ENCODE data around the gene MYLK4. TPM values are rescaled to one million over a fixed set of nuclear protein-coding genes. Genes with fewer than 3 reads are reported as not detected.

The MYLK4 gene
- total and polyA plus RNA-seq, 2 of the 13 experiments (the other 11 are each of a cell fraction or from before 2014, with no cell fraction given): 0.26 to 0.29 TPM

- CTCF ChIA-PET (ENCODE audit: low intra/inter-chr PET ratio, low total read pairs): no interaction called here
- no TSS peak for BruUV-seq (replicated peaks)
- no peak overlapping the region for H3K4me3 ChIP-seq (replicated peaks in 1 of 3; ENCODE audit: insufficient read depth in 1 of 3, low read depth in 2 of 3, low read length in 3 of 3)
- no peaks in the 10 kb centered on the region for H3K79me2 ChIP-seq (ENCODE audit: insufficient read depth, low read length)
- H3K27me3 ChIP-seq (ENCODE audit: control insufficient read depth in 1 of 2, insufficient read depth in 2 of 2, low read length in 2 of 2): peaks cover 3 to 22% of the 10 kb centered on the region in 2 experiments; a peak in 2 of 5 replicates
- no peaks in the 10 kb centered on the region for H3K36me3 ChIP-seq (replicated peaks in 1 of 2; ENCODE audit: control insufficient read depth in 1 of 2, insufficient read depth in 2 of 2, low read length in 2 of 2)
- FAIRE-seq (no peak), DNase-seq (ENCODE audit: low spot score) (no peak), ATAC-seq (no peak)
- in situ Hi-C loops (cut with HindIII; ENCODE audit: extremely low pct_ligation_motif_present, low pct_unique_long_range_greater_than_20kb) (no loop called here), intact Hi-C loops (cut with micrococcal nuclease; ENCODE audit: unreplicated experiment) (no loop called here)
- no peaks in the 10 kb centered on the region for H3K9me3 ChIP-seq (ENCODE audit: low read length)
- H3K9ac ChIP-seq (ENCODE audit: insufficient read depth, low read depth, low read length): no peak overlapping the region
- H3K4me2 ChIP-seq (ENCODE audit: low read depth, low read length): no peak overlapping the region
- 27% methylated on average over 2 of the region's 2 CpGs for WGBS (ENCODE audit: low lambda C conversion rate)
- no peak overlapping the region for H2AFZ ChIP-seq (ENCODE audit: low read length)
- H4K20me1 ChIP-seq (ENCODE audit: insufficient read depth, low read length): no peaks in the 10 kb centered on the region
- TF ChIP-seq ZNF20 (CRISPR knock-in tag; IDR thresholded peaks at IDR 0.05): no peak
- no peak for TF ChIP-seq ZSCAN9 (CRISPR knock-in tag; IDR thresholded peaks at IDR 0.05; ENCODE audit: borderline replicate concordance)
- TF ChIP-seq BATF2 (CRISPR knock-in tag; IDR thresholded peaks at IDR 0.05): no peak
- TF ChIP-seq XRCC5 (optimal IDR thresholded peaks at IDR 0.05; ENCODE audit: low read length): no peak
- peak; percentile 28 to 74; a peak in 3 of 4 replicates for TF ChIP-seq MAFK (conservative IDR thresholded peaks at IDR 0.05 in 1 of 2, IDR thresholded peaks at IDR 0.05 in 1 of 2; ENCODE audit: low read length in 2 of 2)
- no peak for TF ChIP-seq RFX1 (IDR thresholded peaks at IDR 0.05)
- no peak for TF ChIP-seq KAT2B (IDR thresholded peaks at IDR 0.05; ENCODE audit: borderline replicate concordance, low read depth, low read length)
- TF ChIP-seq ZNF713 (CRISPR knock-in tag; IDR thresholded peaks at IDR 0.05): no peak
- TF ChIP-seq ZSCAN12 (CRISPR knock-in tag; IDR thresholded peaks at IDR 0.05): no peak
- peak; percentile 53; the same call in 1 of the 2 replicates for TF ChIP-seq MAFF (IDR thresholded peaks at IDR 0.05; ENCODE audit: low read depth, low read length)
- no peak overlapping the region for H3K27ac ChIP-seq (ENCODE audit: extremely low read length, insufficient read depth, low read length)
- POLR2A ChIA-PET: no interaction called here
- peaks cover 17% of the 10 kb centered on the region; the same call in 1 of the 2 replicates for H3K4me1 ChIP-seq (ENCODE audit: insufficient read depth, low read length)
These were observed 16.1 kb downstream of the MYLK4 start for GRCh38 chr6:2734488-2735166.

All from HepG2 (cell line).